Activated CD8-positive, alpha-beta memory T cell treated with anti-CD3 and anti-CD28 coated beads, Interleukin-2, amount 50 U/mL, for 1 hour (primary cell): ENCODE measurements around the gene MYBBP1A.

Experiments
- DNase-seq: peaks from one replicate; pipeline ENCODE4 v3.0.0-alpha.2; 2020; ENCODE audit errors: extremely low read depth

The MYBBP1A gene

DNA sequence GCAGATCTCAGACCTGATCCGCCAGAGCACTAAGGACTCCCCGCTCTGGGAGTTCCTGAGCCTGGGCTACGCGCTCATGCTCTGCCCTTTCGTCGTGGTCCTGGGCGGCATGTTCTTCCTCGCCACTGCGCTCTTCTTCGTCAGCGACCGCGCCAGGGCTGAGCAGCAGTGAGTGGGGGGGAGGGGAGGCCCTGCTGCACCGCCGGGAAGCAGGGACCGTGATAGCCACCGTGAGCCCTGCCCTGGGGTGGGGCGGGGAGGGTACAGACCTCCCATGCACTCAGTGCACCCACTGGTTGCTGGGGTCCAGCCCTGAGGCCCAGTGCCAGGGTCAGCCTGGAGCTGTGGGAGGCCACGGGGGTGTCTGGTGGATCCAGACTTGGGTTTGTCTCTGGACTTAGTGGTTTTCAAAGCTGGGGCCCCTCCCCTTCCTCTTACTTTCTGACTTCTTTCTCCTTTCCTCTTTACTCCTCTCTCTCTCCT lies 18.9 kb downstream of the MYBBP1A start:
- DNase-seq, result no peak

DNA sequence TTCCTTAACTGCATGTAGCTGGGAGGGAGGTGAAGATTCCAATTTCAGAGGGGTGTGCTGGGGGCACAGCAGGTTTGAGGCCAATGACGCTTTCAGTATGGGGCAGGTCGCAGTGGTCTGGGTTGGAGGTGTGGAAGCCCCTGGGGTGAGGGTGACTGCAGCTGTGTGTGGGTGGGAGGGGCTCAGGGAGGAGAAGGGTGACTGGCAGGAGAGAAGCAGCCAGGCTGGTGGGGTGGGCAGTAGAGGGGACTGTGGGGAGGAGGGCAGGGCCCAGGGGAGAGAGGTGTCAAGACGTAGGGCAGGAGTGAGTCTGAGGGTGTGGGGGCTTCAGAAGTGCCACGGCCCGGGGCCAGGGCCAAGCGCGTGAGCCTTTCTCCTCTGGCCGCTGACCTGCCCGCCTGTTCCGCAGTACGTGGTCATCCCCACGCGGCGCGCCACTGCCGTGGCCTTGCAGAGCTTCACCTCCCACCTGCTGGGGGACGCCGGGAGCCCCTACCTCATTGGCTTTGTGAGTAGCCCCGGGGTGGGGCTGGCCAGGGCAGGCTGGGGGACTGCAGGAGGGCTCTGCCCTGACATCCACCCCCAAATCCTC lies 19.4 kb downstream of the MYBBP1A start:
- DNase-seq, result no peak

DNA sequence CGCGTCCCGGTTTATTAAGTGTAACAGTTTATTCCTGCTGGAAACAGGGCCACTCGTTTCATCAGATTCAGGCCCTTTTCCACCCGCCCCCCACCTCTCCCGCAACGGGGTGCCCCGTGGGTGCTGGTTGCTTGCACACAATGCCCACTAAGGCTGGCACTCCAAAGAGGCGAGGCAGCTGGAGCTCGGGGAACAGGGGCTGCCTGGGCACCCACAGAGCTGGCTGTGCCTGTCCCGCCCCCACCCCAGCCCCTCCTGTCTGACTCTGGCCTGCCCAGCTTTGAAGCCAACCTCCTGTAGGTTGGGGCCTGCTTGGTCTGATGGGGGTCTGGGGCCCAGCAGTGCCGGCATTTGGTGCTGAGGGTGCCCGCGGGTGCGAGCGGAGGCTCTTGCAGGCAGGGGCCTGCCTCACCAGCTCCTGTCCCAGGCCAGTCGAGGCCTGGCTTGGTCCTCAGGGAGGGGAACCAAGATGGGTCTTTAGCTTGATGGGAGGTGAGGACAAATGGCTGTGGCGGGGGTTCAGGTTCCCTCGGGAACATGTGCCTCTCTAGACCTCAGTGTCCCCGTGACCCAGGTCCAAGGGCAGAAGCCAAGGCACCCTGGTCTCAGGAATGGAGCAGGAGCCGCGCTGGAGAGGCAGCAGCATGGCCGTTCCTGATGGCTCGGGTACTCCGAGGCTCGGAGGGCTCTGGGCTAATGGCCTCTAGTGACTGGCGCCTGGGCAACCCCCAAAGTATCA lies 20.1 kb downstream of the MYBBP1A start:
- DNase-seq, result no peak

DNA sequence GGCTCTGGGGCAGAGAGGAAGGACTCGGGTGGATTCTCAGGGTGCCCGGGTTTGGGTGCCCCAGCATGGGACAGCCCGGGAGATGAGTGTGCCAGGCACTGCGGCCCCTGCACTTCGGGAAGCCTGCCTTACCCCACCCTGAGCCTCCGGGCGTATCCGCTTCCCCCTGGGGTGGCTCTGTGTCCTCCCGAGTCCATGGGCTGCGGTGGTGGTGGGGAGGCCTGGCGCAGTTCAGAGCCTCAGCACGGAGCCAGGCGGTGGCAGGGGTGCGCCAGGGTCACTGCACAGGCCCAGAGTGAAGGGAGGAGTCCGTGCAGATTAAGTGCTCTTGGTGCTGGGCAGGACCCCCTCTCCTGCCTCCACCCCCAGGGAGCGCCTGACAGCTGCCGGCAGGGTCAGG lies 20.7 kb downstream of the MYBBP1A start:
- no peak for DNase-seq

DNA sequence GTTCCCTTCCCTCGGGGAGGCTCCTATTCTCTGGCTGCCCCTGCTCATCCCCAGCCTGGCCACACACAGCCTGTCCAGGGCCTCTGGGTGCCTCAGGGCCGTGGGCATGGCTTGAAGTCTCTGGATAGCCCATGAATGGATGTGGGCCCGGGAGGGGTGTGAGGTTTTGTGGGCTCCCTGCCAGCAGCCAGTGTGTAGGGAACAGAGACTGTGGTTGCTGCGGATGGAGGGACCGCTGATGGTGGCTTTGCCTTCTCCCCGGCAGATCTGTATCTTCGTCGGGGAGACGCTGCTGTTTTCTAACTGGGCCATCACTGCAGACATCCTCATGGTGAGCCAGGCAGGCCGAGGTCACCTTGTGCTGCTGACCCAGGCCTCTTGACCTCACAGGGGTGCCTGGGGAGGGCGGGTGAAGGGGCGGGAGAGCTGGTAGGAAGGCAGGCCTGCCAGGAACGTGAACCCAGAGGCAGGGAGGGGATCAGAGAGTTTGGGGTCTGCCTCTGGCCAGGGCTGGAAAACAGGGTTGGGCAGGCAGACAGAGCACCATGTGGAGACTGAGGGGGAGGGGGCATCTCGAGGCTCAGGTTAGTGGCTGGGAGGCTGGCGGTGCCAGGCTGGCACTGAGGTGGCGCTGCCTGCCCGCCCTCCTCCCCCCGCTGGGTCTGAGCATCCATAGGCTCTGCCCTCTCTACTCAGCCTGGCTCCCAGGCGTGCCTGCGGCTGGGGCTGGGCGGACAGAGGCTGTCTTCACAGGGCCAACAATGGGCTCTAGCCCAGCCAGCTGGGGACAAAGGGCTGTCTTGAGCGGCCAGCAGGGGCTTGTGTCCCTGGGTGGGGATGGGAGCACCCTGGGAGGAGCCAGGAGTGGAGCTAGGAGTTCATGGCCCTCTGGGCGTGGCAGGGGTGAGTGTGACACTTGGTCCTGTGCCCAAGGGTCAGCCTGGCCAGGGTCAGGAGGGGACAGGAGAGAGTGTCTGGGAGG lies 21.4 kb downstream of the MYBBP1A start:
- no peak for DNase-seq

DNA sequence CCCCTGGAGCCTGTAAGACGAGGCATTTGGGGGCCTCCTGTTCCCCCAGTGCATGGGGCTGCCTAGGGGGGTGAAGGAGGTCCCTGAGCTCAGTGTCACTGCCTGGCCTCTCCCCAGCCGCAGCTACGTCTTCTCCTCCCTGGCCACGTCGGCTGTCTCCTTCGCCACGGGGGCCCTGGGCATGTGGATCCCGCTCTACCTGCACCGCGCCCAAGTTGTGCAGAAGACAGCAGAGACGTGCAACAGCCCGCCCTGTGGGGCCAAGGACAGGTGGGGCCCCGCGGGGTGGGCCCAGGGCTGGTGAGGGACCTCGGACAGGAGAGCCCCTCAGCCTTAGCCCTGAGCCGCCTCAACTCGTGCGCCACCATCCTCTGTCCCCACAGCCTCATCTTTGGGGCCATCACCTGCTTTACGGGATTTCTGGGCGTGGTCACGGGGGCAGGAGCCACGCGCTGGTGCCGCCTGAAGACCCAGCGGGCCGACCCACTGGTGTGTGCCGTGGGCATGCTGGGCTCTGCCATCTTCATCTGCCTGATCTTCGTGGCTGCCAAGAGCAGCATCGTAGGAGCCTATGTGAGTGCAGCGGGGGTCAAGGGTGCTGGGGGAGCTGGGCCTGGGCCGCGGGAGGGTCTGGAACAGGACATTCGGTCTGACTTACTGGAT lies 22.2 kb downstream of the MYBBP1A start:
- DNase-seq, result no peak

DNA sequence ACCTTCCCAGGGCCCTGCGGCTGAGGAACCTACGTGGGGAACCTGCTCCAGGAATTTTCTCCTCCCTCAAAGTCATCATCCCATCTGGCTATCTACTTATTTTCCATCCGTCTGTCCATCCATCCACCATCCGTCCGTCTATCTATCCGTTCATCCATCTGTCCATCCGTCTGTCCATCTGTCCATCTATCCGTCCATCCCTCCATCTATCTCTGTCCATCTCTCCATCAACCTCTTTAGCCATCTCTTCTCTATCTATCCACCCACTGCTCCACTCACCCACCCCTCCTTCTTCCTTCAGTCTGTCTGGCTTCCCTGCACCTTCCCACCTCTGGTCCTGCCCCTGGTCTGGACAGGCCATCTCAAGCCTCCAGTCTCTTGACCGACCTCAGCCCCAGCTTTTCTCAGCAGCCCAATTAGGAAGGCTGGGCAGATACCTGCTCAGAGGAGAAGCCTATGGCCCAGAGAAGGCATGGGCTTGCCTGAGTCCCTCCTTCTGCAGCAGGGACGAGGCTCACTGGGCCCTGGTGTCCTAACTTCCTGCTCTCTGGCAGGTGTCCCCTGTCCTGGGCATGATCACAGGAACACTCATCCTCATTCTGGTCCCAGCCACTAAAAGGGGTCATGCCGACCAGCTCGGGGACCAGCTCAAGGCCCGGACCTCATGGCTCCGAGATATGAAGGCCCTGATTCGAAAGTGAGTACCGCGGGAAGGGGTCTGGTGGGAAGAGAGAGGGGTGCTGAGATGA lies 23.0 kb downstream of the MYBBP1A start:
- no peak for DNase-seq

DNA sequence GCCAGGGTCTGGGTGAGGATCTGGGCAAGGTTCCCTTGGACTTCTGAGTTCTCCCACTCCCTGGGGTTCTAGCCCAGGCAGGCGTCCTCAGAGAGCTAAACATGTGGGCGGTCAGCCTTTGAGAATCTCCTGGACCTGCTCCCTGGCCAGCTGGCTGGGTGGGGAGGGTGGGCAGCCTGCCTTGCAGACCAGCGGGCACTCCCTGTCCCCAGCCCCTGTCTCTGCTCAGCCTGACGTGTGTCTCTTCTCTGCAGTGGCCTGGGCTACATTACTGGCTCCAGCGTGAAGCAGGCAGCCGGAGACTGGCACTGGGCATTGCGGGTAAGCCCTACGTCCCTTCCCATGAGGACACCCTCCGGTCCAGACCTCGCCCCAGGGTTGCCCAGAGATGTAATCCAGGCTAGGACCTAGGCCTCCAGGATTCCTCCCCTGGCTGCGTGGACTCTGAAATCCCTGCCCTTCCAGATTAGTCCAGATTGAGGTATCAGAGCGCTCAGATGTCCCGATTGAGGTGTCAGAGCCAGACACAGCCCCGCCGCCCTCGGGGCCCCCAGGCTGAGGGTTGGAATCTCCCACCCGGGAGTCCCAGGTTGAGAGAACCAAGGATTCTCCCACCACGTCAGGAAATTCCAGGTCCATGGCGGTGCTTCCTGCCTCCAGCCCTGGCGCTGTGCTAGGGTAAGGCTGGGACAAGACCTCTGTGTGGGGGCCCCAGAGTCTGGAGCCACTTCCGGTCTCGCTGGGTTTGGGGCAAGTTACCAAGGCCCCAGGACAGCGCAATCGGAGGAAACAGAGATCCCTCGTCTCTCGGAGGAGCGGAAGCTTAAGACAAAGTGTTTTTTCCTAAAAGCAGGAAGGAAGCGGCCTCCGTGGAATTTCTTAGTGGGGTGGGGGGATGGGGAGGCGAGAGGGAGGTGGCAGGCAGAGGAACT lies 24.1 kb downstream of the MYBBP1A start:
- DNase-seq, result no peak

DNA sequence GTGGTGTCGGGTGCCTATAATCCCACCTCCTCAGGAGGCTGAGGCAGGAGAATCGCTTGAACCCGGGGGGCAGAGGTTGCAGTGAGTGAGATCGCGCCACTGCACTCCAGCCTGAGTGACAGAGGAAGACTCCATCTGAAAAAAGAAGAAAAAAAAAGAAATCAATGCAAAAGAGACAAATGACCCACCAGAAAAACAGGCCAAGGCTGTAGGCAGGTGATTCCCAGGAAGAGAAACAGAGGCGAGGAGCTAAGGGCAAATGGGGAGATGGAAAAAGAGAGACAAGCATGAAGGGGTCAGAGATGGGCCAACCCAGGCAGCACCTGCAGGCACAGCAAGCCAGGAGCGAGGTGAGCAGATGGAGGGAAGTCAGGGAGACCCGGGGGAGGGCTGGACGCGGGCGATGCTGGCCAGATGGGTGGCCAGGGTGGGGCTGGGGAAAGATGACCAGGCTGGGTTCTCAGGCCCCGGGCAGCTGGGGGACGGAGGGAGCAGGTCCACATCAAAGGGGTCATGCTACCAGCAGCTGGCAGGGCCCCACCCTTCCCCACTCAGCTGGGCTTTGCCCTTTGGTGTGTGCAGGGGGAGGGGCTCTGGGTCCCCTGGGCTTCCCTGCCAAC lies 25.5 kb downstream of the MYBBP1A start:
- DNase-seq, result no peak

DNA sequence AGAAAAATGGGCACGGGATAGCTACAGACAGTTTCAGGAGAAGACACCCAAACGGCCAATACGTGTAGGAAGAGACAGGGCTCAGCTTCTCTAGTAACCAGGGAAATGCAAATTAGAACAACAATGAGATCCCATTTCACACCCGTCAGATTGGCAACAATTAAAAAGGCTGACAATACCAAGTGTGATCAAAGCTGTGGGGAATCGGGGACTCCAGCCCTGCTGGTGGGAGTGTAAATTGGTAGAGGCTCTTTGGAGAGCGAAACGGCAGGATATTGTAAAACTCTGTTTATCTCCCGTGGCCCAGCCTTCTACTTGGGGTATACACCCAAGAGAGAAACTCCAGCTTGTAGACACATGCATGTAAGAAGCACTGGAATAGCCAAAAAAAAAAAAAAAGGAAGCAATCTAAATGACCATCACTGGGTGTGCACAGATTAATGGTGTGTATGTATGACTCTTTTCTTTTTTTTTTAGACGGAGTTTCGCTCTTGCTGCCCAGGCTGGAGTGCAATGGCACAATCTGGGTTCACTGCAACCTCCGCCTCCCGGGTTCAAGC lies 27.5 kb downstream of the MYBBP1A start:
- no peak for DNase-seq

DNA sequence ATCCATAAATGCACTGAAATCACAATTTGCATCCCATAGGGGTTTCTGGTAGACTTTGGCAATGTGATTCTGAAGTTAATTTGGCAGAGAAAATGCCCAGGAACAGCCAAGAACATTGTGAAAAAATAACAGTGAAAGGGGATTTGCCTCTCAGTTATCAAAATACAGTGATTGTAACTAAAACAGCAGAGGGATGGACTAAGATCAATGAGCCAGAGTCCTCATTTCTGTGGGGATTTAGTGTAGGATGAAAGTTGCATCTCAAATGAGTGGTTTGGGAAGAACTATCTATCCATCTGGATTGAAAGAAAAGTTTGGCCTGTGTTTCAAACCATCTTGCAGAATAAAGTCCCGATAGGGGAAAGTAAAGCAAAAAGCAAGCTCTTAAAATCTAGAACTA lies 28.1 kb downstream of the MYBBP1A start:
- DNase-seq, result no peak

DNA sequence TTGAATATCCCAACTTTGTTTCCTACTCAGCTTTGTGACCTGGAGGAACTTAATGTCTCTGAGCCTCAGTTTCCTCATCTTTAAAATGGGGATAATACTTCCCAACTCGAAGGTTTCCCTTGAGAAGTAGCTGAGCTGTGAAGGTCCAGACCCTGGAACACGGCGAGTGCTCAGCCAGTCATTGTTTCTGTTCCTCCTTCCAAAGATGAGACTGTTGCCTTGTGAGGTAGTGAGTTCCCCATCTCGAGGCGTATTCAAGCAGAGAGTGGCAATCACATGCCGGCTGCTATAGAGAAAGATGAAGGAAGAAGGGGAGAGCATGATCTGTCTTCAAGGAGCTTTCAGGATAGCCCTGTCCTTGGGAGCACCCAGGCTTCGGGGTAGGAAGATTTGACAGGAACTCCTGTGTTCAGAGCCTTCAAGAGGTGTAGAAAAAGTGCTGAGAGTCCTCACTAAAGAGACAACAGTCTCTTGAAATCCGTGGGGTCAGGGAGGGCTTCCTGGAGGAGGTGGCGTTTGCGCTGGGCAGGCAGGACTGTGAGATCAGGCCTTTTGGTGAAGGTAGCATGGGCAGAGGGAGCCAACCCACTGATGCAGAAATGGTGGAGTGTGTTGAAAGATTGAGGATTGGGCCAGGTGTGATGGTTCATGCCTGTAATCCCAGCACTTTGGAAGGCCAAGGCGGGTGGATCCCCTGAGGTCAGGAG lies 29.3 kb downstream of the MYBBP1A start:
- DNase-seq, result no peak

DNA sequence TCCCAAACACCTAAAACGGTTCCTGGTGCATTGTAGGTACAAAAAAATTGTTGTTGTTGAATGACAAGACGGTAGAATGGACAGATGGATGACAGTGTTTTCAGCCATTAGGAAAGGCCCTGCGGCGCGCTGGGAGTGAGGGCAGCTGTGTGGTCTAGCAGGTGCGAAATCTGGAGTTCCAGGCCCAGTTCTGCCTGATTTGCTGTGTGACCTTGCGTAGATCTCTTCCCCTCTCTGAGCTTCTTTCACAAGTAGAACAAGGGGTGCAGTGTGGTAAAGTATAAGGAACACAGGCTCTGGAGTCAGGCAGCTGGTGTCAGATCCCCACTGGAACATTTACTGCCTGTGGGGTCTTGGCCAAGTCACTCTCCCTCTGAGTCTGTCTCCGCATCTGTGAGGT lies 31.2 kb downstream of the MYBBP1A start:
- DNase-seq, result no peak

DNA sequence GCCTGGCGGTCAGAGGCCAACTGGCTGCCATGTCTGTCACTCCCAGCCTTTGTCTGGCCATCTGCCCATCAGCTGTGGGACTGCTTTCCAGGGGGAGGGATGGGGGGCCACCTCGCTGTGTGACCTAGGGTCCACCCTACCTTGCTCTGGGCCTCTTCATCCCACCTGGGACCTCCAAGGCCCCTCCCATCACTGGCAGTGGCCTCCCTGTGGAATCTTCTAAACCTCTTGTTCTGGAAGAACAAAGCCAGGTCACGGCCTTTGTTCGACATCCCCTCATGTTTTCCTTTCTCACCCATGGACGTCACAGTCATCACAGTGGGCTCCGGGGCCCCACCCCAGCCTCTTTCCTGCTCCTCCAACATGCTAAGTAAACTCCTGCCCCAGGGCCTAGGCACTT lies 32.5 kb downstream of the MYBBP1A start:
- DNase-seq, result no peak

DNA sequence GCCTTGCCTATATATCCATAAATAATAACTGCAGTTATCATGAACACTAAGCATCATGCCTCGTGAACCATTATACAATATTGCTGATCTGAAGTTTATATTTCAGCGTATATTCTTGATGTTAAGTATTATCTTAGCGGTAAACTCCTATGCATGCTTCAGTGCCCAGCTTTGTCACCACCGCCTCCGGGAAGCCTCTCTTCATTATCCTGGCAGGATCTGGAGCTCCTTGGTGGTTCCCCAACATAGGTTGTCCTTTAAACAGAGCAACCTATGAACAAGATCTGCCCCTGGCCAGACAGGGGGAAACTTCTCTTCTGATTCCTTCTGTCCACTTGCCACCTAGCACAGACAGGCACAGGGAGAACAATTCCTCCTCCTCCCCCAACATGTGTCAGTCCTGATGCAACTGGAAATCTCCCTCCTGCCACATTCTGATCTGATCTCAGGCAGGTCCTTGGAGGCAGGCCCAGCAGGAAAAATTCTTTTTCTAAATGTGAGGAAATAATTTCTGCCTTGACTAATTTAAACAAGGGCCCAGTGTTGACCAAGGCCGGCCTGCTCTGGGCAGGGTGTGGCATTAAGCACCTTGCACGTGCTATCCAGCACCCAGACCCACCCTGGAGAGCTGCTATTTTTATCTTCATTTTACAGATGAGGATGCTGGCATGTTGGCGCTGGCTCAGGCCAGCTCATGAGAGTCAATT lies 34.1 kb downstream of the MYBBP1A start:
- DNase-seq, result no peak

DNA sequence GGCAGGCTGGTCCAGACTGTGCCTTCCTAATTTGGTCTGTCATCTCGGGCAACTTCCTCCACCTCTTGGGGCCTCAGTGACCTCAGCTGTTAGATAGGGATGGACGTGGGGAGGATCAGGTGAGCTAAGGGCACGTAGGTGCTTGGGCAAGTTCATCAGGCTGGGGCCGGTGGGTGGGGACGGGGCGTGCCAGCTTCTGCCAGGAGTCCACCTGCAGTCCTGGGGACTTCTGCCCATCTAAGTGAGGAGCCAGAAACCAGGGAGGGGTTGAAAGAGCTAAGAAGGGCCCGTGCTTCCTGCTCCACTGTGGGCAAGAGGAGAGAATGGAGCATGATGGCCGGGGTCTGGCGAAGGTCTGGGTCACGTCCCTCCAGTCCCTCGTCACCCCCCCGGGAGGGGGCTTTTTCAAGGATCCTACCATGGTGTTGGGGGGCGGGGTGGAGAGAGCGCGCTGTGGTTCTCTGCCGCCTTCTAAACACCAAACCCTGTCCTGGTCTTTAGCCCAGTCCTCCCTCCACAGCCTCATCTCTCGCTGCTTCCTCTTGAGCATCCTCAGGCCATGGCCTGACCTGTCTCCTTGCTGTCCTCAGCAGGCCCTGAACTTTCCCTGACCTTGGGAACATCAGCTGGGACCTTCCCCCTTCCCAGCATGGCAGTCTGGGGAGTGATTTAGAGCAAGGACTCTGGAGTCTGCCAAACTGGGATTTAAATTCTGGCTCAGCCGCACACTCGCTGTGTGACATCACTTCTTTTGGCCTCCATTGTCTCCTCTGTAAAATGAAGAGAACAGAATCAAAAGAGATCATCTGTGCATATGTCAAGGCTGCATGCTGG lies 34.9 kb downstream of the MYBBP1A start:
- no peak for DNase-seq

DNA sequence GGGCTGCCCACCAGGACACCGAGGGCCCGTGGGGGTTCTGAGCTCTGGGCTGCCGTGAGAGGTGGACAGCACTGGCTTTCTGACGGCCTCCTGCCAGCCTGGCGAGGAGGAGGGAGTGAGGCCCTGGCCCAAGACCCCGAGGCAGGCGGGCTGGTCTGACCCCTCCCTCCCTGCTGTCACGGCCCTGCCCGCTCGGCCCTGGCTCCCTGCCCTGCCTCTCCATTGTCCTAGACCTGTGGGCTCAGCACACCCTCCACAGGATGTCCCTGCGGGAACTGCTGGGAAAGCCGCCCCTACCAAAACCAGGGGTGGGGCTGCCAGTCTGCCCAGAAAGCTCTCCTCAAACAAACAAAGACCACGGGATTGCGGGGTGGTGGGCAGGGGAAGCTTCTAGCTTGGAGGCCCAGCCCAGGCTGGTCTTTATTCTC lies 35.8 kb downstream of the MYBBP1A start:
- DNase-seq, result no peak
